Thyroid gland (tissue), 4 donors: Measurements from ENCODE around the gene CST2. TPM values are rescaled to one million over a fixed set of nuclear protein-coding genes. Genes with fewer than 3 reads are reported as not detected.

Experiments used
- total RNA-seq, 4 donors: library from RNA; depleted of rRNA; stranded (reverse); fragments of >200 nt; gene quantifications; one replicate each; pipeline ENCODE4 v1.2.3, GENCODE V29; 2016

The CST2 gene
- total RNA-seq, 4 donors from 2014 or later: not detected

Other genes starting within 250 kb of the CST2 start
- not detected for gene CST9, start 220.8 kb downstream of the CST2 start, total RNA-seq
- gene CST3, start 188.8 kb downstream of the CST2 start, total RNA-seq: 1,000 to 10,000 TPM in 2 of 4 donors, 100 to 1,000 TPM in 2; 638 to 1,425 (median 898) TPM
- 10 to 100 TPM in 1 of 4 donors, 1 to 10 TPM in 1, under 1 TPM in 1, not detected in 1; 0.89 to 13.8 (median 3.0) TPM for gene CST4, start 137.7 kb downstream of the CST2 start, total RNA-seq
- not detected for gene CST1, start 75.8 kb downstream of the CST2 start, total RNA-seq
- not detected for gene CST5, start 53.0 kb upstream of the CST2 start, total RNA-seq
- gene GGTLC1, start 162.1 kb upstream of the CST2 start, total RNA-seq: 1 to 10 TPM in 3 of 4 donors, not detected in 1; 2.0 to 5.9 (median 4.8) TPM